Liver (tissue), 9 donors: ENCODE results near the gene MED27. TPM values are rescaled to one million over a fixed set of nuclear protein-coding genes. Genes with fewer than 3 reads are reported as not detected.

Source experiments
- DNase-seq: peaks from one replicate; pipeline ENCODE4 v3.0.0-alpha.2; 2017; ENCODE audit warnings: low spot score
- H3K27ac ChIP-seq, 2 donors: one replicate each; pipeline ENCODE4 v1.7.0; 2013; ENCODE audit warnings: inconsistent platforms in 2 of 2, low read length in 2 of 2, control low read depth in 1 of 2, low read depth in 1 of 2, mild to moderate bottlenecking in 1 of 2
- H3K27me3 ChIP-seq, 4 donors: one replicate each; pipeline versions ENCODE4 v1.6.1 to v1.7.0; 2013; ENCODE audit warnings: low read length in 3 of 4, inconsistent platforms in 1 of 4, mild to moderate bottlenecking in 1 of 4, moderate library complexity in 1 of 4; ENCODE audit not compliant: control insufficient read depth in 4 of 4, insufficient read depth in 4 of 4
- H3K36me3 ChIP-seq, 4 donors: one replicate each; pipeline versions ENCODE4 v1.6.1 to v1.7.0; 2013; ENCODE audit warnings: low read length in 3 of 4, mild to moderate bottlenecking in 3 of 4, low read depth in 1 of 4, moderate library complexity in 1 of 4; ENCODE audit not compliant: control insufficient read depth in 4 of 4, insufficient read depth in 3 of 4
- H3K4me1 ChIP-seq, 4 donors: one replicate each; pipeline versions ENCODE4 v1.6.1 to v1.7.0; 2013; ENCODE audit warnings: low read length in 3 of 4, mild to moderate bottlenecking in 3 of 4, moderate library complexity in 1 of 4; ENCODE audit not compliant: control insufficient read depth in 4 of 4, insufficient read depth in 4 of 4
- H3K4me3 ChIP-seq, 3 donors: one replicate each; pipeline versions ENCODE4 v1.6.1 to v1.7.0; 2013; ENCODE audit warnings: low read length in 3 of 3, control low read depth in 1 of 3, low read depth in 1 of 3, mild to moderate bottlenecking in 1 of 3
- H3K9ac ChIP-seq, 2 donors: one replicate each; pipeline ENCODE4 v1.7.0; 2013; ENCODE audit warnings: low read length in 2 of 2, mild to moderate bottlenecking in 2 of 2, moderate library complexity in 2 of 2, control low read depth in 1 of 2, low read depth in 1 of 2
- H3K9me3 ChIP-seq, 4 donors: one replicate each; pipeline versions ENCODE4 v1.6.1 to v1.7.0; 2013; ENCODE audit warnings: low read length in 3 of 4; ENCODE audit not compliant: control insufficient read depth in 4 of 4
- ATF3 ChIP-seq: IDR thresholded peaks from 2 replicates; pipeline ENCODE4 v1.6.1; 2016; ENCODE audit warnings: antibody characterized with exemption
- CTCF ChIP-seq: fragments of 150-350 bp; IDR thresholded peaks from 2 replicates; pipeline ENCODE4 v1.5.1; 2017; ENCODE audit warnings: improper control_type of control experiment, low read depth, low read length; ENCODE audit not compliant: missing input control
- EGR1 ChIP-seq, 2 donors: IDR thresholded peaks; 2 replicates each; pipeline ENCODE4 v1.6.1; 2016 to 2018; ENCODE audit warnings: antibody characterized with exemption in 2 of 2, low read depth in 2 of 2
- FOXA2 ChIP-seq: IDR thresholded peaks from 2 replicates; pipeline ENCODE4 v1.6.1; 2016; ENCODE audit warnings: antibody characterized with exemption
- HNF4A ChIP-seq, 2 donors: conservative IDR thresholded peaks; 2 replicates each; pipeline ENCODE4 v1.6.1; 2016; ENCODE audit warnings: antibody characterized with exemption in 2 of 2, mild to moderate bottlenecking in 2 of 2
- HNF4G ChIP-seq: IDR thresholded peaks from 2 replicates; pipeline ENCODE4 v1.6.1; 2016; ENCODE audit warnings: antibody characterized with exemption
- MAX ChIP-seq: IDR thresholded peaks from 2 replicates; pipeline ENCODE4 v1.6.1; 2016; ENCODE audit warnings: antibody characterized with exemption
- NR2F2 ChIP-seq: IDR thresholded peaks from 2 replicates; pipeline ENCODE4 v1.6.1; 2016; ENCODE audit warnings: antibody characterized with exemption
- REST ChIP-seq: IDR thresholded peaks from 2 replicates; pipeline ENCODE4 v1.6.1; 2016; ENCODE audit warnings: antibody characterized with exemption, mild to moderate bottlenecking
- RXRA ChIP-seq, 2 donors: IDR thresholded peaks; 2 replicates each; pipeline ENCODE4 v1.6.1; 2017 to 2018; ENCODE audit warnings: antibody characterized with exemption in 2 of 2, mild to moderate bottlenecking in 1 of 2
- SP1 ChIP-seq: IDR thresholded peaks from 2 replicates; pipeline ENCODE4 v1.6.1; 2018; ENCODE audit warnings: antibody characterized with exemption, mild to moderate bottlenecking
- TAF1 ChIP-seq: conservative IDR thresholded peaks from 2 replicates; pipeline ENCODE4 v1.6.1; 2016; ENCODE audit warnings: antibody characterized with exemption, mild to moderate bottlenecking
- YY1 ChIP-seq: IDR thresholded peaks from 2 replicates; pipeline ENCODE4 v1.6.1; 2016; ENCODE audit warnings: antibody characterized with exemption, mild to moderate bottlenecking
- ZBTB33 ChIP-seq: IDR thresholded peaks from 2 replicates; pipeline ENCODE4 v1.6.1; 2016; ENCODE audit warnings: antibody characterized with exemption
- WGBS: extraction: QIAGEN DNeasy Blood & Tissue Kit; methylation state at CpG from one replicate; pipeline ENCODE4 v1.1.7; 2013; 5-methylcytosine and 5-hydroxymethylcytosine counted together
- polyA plus RNA-seq, 2 donors: library from polyadenylated mRNA; stranded (reverse) in 1 of 2; unstranded in 1 of 2; fragments of 200-250 nt in 1 of 2; fragments of >200 nt in 1 of 2; fragmentation: Nextera tagmentation in 1 of 2; extraction: Ambion mirVana in 1 of 2; gene quantifications; one replicate each; pipeline versions ENCODE4 v1.2.1 to v1.2.3, GENCODE V29; 2013 to 2015
- total RNA-seq, 2 donors: library from RNA; depleted of rRNA; stranded (reverse); fragments of >200 nt; gene quantifications; one replicate each; pipeline ENCODE4 v1.2.3, GENCODE V29; 2014
- donor health status: healthy.
- donor health status: healthy.
- donor health status: healthy.
- donor health status: healthy.
- donor health status: healthy.

Gene MED27
- total and polyA plus RNA-seq, 4 donors = 4.6 to 7.9 (median 5.5) TPM

- H3K27ac ChIP-seq = no peak overlapping the region
- no peaks in the 10 kb centered on the region for H3K36me3 ChIP-seq
- no peak overlapping the region for H3K4me3 ChIP-seq
- DNase-seq = no peak
- no peaks in the 10 kb centered on the region for H3K9me3 ChIP-seq
- TF ChIP-seq CTCF (no peak), REST (no peak), NR2F2 (no peak), ATF3 (no peak), EGR1 (IDR thresholded peaks at IDR 0.05; ENCODE audit: low read depth in 2 of 2) (no peak), YY1 (no peak), FOXA2 (no peak), HNF4G (no peak), HNF4A (conservative IDR thresholded peaks at IDR 0.05) (no peak), MAX (no peak), SP1 (no peak), ZBTB33 (no peak)
- WGBS = 97% methylated on average over 5 of the region's 5 CpGs
- H3K4me1 ChIP-seq = no peaks in the 10 kb centered on the region
- no peak overlapping the region for H3K9ac ChIP-seq
- H3K27me3 ChIP-seq = no peaks in the 10 kb centered on the region
Measured at GRCh38 chr9:132003319-132003704, 76.4 kb downstream of the MED27 start.

GRCh38 chr9:132002643-132003318, 76.9 kb downstream of the MED27 start:
- 90% methylated on average over 7 of the region's 7 CpGs for WGBS
- DNase-seq = no peak
- Histone ChIP-seq H3K4me1 (no peaks in the 10 kb centered on the region), H3K4me3 (no peak overlapping the region), H3K9ac (no peak overlapping the region), H3K36me3 (no peaks in the 10 kb centered on the region), H3K9me3 (no peaks in the 10 kb centered on the region), H3K27ac (no peak overlapping the region), H3K27me3 (no peaks in the 10 kb centered on the region)
- no peak for TF ChIP-seq RXRA (IDR thresholded peaks at IDR 0.05)
- no peak for TF ChIP-seq TAF1
- TF ChIP-seq FOXA2 = no peak
- no peak for TF ChIP-seq YY1
- no peak for TF ChIP-seq CTCF
- TF ChIP-seq ZBTB33 = no peak
- no peak for TF ChIP-seq EGR1 (IDR thresholded peaks at IDR 0.05; ENCODE audit: low read depth in 2 of 2)
- TF ChIP-seq HNF4A (conservative IDR thresholded peaks at IDR 0.05) = no peak
- TF ChIP-seq NR2F2 = no peak
